ENCODE results near the gene KCNIP1. TPM values are rescaled to one million over a fixed set of nuclear protein-coding genes. Genes with fewer than 3 reads are reported as not detected.

KCNIP1 gene
- total and polyA plus RNA-seq, 2 of the 13 experiments (the other 11 are each of a cell fraction or from before 2014, with no cell fraction given), result not detected

- H3K79me2 ChIP-seq (ENCODE audit: insufficient read depth, low read length), result no peaks in the 10 kb centered on the region
- H4K20me1 ChIP-seq (ENCODE audit: insufficient read depth, low read length), result no peaks in the 10 kb centered on the region
- no peaks in the 10 kb centered on the region for H3K9me3 ChIP-seq (ENCODE audit: low read length)
- ChIA-PET POLR2A (no interaction called here), CTCF (ENCODE audit: low intra/inter-chr PET ratio, low total read pairs) (no interaction called here)
- in situ Hi-C loops (cut with HindIII; ENCODE audit: extremely low pct_ligation_motif_present, low pct_unique_long_range_greater_than_20kb) (no loop called here), intact Hi-C loops (cut with micrococcal nuclease; ENCODE audit: unreplicated experiment) (no loop called here)
- H3K4me2 ChIP-seq (ENCODE audit: low read depth, low read length), result no peak overlapping the region
- H2AFZ ChIP-seq (ENCODE audit: low read length), result no peak overlapping the region
- FAIRE-seq (no peak), ATAC-seq (no peak), DNase-seq (ENCODE audit: low spot score) (no peak)
- no TSS peak for BruUV-seq (replicated peaks)
- H3K4me1 ChIP-seq (ENCODE audit: insufficient read depth, low read length), result no peaks in the 10 kb centered on the region
- no peaks in the 10 kb centered on the region for H3K27me3 ChIP-seq (ENCODE audit: control insufficient read depth in 1 of 2, insufficient read depth in 2 of 2, low read length in 2 of 2)
- no peak overlapping the region for H3K27ac ChIP-seq (ENCODE audit: extremely low read length, insufficient read depth, low read length)
- 5% methylated on average over 1 of the region's 1 CpG for WGBS (ENCODE audit: low lambda C conversion rate)
- no peak overlapping the region for H3K9ac ChIP-seq (ENCODE audit: insufficient read depth, low read depth, low read length)
- H3K4me3 ChIP-seq (replicated peaks in 1 of 3; ENCODE audit: insufficient read depth in 1 of 3, low read depth in 2 of 3, low read length in 3 of 3), result no peak overlapping the region
- no peaks in the 10 kb centered on the region for H3K36me3 ChIP-seq (replicated peaks in 1 of 2; ENCODE audit: control insufficient read depth in 1 of 2, insufficient read depth in 2 of 2, low read length in 2 of 2)
- TF ChIP-seq SYNCRIP (IDR thresholded peaks at IDR 0.05; ENCODE audit: insufficient read depth, low read depth, low read length) (no peak), NFRKB (IDR thresholded peaks at IDR 0.05) (no peak), TFAP4 (IDR thresholded peaks at IDR 0.05; ENCODE audit: borderline replicate concordance, low read depth) (no peak), ZBTB46 (CRISPR knock-in tag; IDR thresholded peaks at IDR 0.05; ENCODE audit: borderline replicate concordance) (no peak), SSRP1 (CRISPR knock-in tag; IDR thresholded peaks at IDR 0.05) (no peak), KDM2A (CRISPR knock-in tag; IDR thresholded peaks at IDR 0.05; ENCODE audit: borderline replicate concordance, low read depth) (no peak), ZBTB37 (CRISPR knock-in tag; IDR thresholded peaks at IDR 0.05) (no peak), ZNF652 (CRISPR knock-in tag; IDR thresholded peaks at IDR 0.05; ENCODE audit: borderline replicate concordance, low read depth) (no peak), KDM5A (IDR thresholded peaks at IDR 0.05; ENCODE audit: borderline replicate concordance, low read length) (no peak), ZNF18 (CRISPR knock-in tag; IDR thresholded peaks at IDR 0.05; ENCODE audit: insufficient replicate concordance) (no peak), ZEB1 (IDR thresholded peaks at IDR 0.05; ENCODE audit: insufficient replicate concordance, low read depth) (no peak), TRIM24 (CRISPR knock-in tag; IDR thresholded peaks at IDR 0.05) (no peak), FOXM1 (CRISPR knock-in tag; IDR thresholded peaks at IDR 0.05) (no peak), RNF219 (CRISPR knock-in tag; IDR thresholded peaks at IDR 0.05) (no peak), ZBTB44 (CRISPR knock-in tag; IDR thresholded peaks at IDR 0.05) (no peak), PRPF4 (IDR thresholded peaks at IDR 0.05; ENCODE audit: low read depth, low read length, poor library complexity, severe bottlenecking) (no peak)
These were observed 227.2 kb downstream of the KCNIP1 start for GRCh38 chr5:170731052-170731451.

Data from HepG2 (cell line).